GM18909 (cell line): Measurements from ENCODE around the gene VAT1.
"Not testable (repeated sequence)": the region's sequence is repeated elsewhere in the genome, so short reads cannot be mapped to it uniquely, and the experiment has no call there.

Source experiments
- ATAC-seq: cut with Tn5 transposase; IDR thresholded peaks from one replicate; pipeline ENCODE4 v1.9.1; 2021; ENCODE audit warnings: mild to moderate bottlenecking; ENCODE audit not compliant: unreplicated experiment, poor library complexity

The VAT1 gene

DNA sequence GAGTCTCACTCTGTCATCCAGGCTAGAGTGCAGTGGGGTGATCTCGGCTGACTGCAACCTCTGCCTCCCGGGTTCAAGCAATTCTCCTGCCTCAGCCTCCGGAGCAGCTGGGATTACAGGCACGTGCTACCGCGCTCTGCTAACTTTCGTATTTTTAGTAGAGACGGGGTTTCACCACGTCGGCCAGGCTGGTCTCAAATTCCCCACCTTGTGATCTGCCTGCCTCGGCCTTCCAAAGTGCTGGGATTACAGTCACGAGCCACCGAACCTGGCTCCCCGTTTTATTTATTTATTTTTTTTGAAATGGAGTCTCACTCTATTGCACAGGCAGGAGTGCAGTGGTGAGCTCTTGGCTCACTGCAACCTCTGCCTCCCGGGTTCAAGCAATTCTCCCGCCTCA is 46.5 kb downstream of the VAT1 start:
- ATAC-seq: not testable (repeated sequence)

DNA sequence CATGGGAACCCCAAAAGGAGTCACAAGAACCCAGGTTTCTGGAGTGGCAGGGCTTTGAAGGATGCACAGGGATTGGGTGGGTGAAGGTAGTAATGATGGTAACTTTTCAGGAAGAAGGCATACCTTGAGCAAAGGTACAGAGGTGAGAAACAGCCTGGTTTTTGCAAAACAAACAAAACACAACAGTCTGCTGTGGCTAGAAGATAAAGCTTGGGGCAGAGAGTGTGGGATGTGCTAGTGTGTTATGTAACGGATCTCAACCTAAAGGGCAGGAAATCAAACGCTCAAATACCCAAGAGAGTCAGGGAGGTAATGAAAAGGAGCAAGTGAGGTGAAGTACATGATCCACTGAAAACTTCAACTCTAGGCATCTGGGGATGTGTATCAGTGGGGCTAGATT is 46.9 kb downstream of the VAT1 start:
- ATAC-seq: no peak

- not testable (repeated sequence) for ATAC-seq
These were observed 48.9 kb downstream of the VAT1 start for GRCh38 chr17:42973323-42973722.

GRCh38 chr17:42971589-42971988 is 50.6 kb downstream of the VAT1 start:
- ATAC-seq: no peak

GRCh38 chr17:42969001-42969581 is 53.1 kb downstream of the VAT1 start:
- ATAC-seq: no peak

GRCh38 chr17:42967925-42968324 is 54.3 kb downstream of the VAT1 start:
- ATAC-seq: no peak
